Panc1 (cell line): Measurements from ENCODE around the gene TMEM14B.

Experiments
- POLR2AphosphoS5 ChIP-seq: IDR thresholded peaks from 2 replicates; pipeline ENCODE4 v1.6.1; 2012; ENCODE audit warnings: mild to moderate bottlenecking, low read depth, low read length, moderate library complexity
- TCF7L2 ChIP-seq: IDR thresholded peaks from 2 replicates; pipeline ENCODE4 v1.6.1; 2011; ENCODE audit warnings: mild to moderate bottlenecking, low read depth, low read length, inconsistent platforms
- TF ChIP-seq, protein P1 (sequence below): fragments of 450-650 bp; IDR thresholded peaks from 2 replicates; pipeline ENCODE4 v1.5.1; 2017; ENCODE audit warnings: mild to moderate bottlenecking
- TF ChIP-seq, protein P2 (sequence below), 2 experiments: IDR thresholded peaks; 2 replicates each; pipeline ENCODE4 v1.6.1; 2011 to 2012; ENCODE audit warnings: low read depth in 2 of 2, control low read depth in 1 of 2, low read length in 1 of 2, mild to moderate bottlenecking in 1 of 2, moderate library complexity in 1 of 2; ENCODE audit not compliant: insufficient read depth in 1 of 2

- TF ChIP-seq, protein P1, sequence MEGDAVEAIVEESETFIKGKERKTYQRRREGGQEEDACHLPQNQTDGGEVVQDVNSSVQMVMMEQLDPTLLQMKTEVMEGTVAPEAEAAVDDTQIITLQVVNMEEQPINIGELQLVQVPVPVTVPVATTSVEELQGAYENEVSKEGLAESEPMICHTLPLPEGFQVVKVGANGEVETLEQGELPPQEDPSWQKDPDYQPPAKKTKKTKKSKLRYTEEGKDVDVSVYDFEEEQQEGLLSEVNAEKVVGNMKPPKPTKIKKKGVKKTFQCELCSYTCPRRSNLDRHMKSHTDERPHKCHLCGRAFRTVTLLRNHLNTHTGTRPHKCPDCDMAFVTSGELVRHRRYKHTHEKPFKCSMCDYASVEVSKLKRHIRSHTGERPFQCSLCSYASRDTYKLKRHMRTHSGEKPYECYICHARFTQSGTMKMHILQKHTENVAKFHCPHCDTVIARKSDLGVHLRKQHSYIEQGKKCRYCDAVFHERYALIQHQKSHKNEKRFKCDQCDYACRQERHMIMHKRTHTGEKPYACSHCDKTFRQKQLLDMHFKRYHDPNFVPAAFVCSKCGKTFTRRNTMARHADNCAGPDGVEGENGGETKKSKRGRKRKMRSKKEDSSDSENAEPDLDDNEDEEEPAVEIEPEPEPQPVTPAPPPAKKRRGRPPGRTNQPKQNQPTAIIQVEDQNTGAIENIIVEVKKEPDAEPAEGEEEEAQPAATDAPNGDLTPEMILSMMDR: no peak
- TF ChIP-seq POLR2AphosphoS5: no peak
- TF ChIP-seq, protein P2, sequence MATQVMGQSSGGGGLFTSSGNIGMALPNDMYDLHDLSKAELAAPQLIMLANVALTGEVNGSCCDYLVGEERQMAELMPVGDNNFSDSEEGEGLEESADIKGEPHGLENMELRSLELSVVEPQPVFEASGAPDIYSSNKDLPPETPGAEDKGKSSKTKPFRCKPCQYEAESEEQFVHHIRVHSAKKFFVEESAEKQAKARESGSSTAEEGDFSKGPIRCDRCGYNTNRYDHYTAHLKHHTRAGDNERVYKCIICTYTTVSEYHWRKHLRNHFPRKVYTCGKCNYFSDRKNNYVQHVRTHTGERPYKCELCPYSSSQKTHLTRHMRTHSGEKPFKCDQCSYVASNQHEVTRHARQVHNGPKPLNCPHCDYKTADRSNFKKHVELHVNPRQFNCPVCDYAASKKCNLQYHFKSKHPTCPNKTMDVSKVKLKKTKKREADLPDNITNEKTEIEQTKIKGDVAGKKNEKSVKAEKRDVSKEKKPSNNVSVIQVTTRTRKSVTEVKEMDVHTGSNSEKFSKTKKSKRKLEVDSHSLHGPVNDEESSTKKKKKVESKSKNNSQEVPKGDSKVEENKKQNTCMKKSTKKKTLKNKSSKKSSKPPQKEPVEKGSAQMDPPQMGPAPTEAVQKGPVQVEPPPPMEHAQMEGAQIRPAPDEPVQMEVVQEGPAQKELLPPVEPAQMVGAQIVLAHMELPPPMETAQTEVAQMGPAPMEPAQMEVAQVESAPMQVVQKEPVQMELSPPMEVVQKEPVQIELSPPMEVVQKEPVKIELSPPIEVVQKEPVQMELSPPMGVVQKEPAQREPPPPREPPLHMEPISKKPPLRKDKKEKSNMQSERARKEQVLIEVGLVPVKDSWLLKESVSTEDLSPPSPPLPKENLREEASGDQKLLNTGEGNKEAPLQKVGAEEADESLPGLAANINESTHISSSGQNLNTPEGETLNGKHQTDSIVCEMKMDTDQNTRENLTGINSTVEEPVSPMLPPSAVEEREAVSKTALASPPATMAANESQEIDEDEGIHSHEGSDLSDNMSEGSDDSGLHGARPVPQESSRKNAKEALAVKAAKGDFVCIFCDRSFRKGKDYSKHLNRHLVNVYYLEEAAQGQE (IDR thresholded peaks at IDR 0.05; ENCODE audit: insufficient read depth in 1 of 2, low read depth in 2 of 2, low read length in 1 of 2): no peak
- no peak for TF ChIP-seq TCF7L2
Measured at GRCh38 chr6:10759884-10760329, 12.3 kb downstream of the TMEM14B start.
